A673 (cell line): ENCODE measurements around the gene HES5. TPM values are rescaled to one million over a fixed set of nuclear protein-coding genes. Genes with fewer than 3 reads are reported as not detected.

Experiments used
- BruUV-seq: library from RNA; stranded (reverse); fragments of 400-500 nt; replicated peaks from 2 replicates; lab custom pipeline; 2021; lab: Mats Ljungman, UMichigan
- CTCF ChIA-PET: fragments of 300-600 bp; sonication (Branson Sonifier 250); formaldehyde crosslinking; loops from one replicate; lab custom pipeline; 2022; ENCODE audit warnings: antibody characterized with exemption; lab: Charles Lee
- POLR2A ChIA-PET: fragments of 300-600 bp; sonication (Branson Sonifier 250); formaldehyde crosslinking; loops from one replicate; lab custom pipeline; 2022; ENCODE audit warnings: antibody characterized with exemption; ENCODE audit not compliant: low non-redundant PET; lab: Charles Lee
- DNase-seq: peaks from one replicate; pipeline ENCODE4 v3.0.0-alpha.2; 2015; ENCODE audit warnings: low spot score
- H3K27ac ChIP-seq: fragments of 200-600 bp; sonication (generic); 2 replicates; pipeline ENCODE4 v1.5.1; 2016; ENCODE audit warnings: mixed run types, low read depth, mild to moderate bottlenecking, mixed read lengths, antibody characterized with exemption, low read length; ENCODE audit not compliant: poor library complexity, severe bottlenecking
- H3K27me3 ChIP-seq: fragments of 200-600 bp; sonication (generic); replicated peaks from 2 replicates; pipeline ENCODE4 v1.6.1; 2017; ENCODE audit warnings: mixed run types, low read depth, mild to moderate bottlenecking, mixed read lengths, antibody characterized with exemption, low read length; ENCODE audit not compliant: insufficient read depth, poor library complexity
- H3K36me3 ChIP-seq: fragments of 200-600 bp; sonication (generic); 2 replicates; pipeline ENCODE4 v1.6.1; 2016; ENCODE audit warnings: mixed run types, mild to moderate bottlenecking, mixed read lengths, antibody characterized with exemption, low read length; ENCODE audit not compliant: insufficient read depth, poor library complexity, severe bottlenecking
- H3K4me1 ChIP-seq: fragments of 200-600 bp; sonication (generic); 2 replicates; pipeline ENCODE4 v1.6.1; 2017; ENCODE audit warnings: mixed run types, mild to moderate bottlenecking, mixed read lengths, antibody characterized with exemption, low read length; ENCODE audit not compliant: insufficient read depth, poor library complexity, severe bottlenecking
- H3K4me3 ChIP-seq: fragments of 200-600 bp; sonication (generic); 2 replicates; pipeline ENCODE4 v1.5.1; 2016; ENCODE audit warnings: low read depth, mixed run types, mild to moderate bottlenecking, mixed read lengths, low read length; ENCODE audit not compliant: poor library complexity, severe bottlenecking
- H3K9me3 ChIP-seq: fragments of 200-600 bp; sonication (generic); 2 replicates; pipeline ENCODE4 v1.6.1; 2016; ENCODE audit warnings: mixed run types, low read depth, mild to moderate bottlenecking, mixed read lengths, antibody characterized with exemption, low read length; ENCODE audit not compliant: poor library complexity, severe bottlenecking
- CTCF ChIP-seq: fragments of 300-800, 200-600 bp; sonication (generic); conservative IDR thresholded peaks from 2 replicates; pipeline ENCODE4 v1.5.1; 2017; ENCODE audit warnings: low read depth, mild to moderate bottlenecking, antibody characterized with exemption, low read length, moderate library complexity, mixed read lengths
- EZH2 ChIP-seq: fragments of 200-600 bp; sonication (generic); IDR thresholded peaks from 2 replicates; pipeline ENCODE4 v1.6.1; 2017; ENCODE audit warnings: borderline replicate concordance, low read depth, mild to moderate bottlenecking, mixed read lengths, antibody characterized with exemption, low read length; ENCODE audit not compliant: poor library complexity, severe bottlenecking
- intact Hi-C: fragments of 100-400 bp; cut with micrococcal nuclease; formaldehyde crosslinking; loops from one replicate; pipeline ENCODE4 v1.10.0; 2022; ENCODE audit not compliant: unreplicated experiment
- total RNA-seq: library from RNA; stranded (reverse); gene quantifications from 2 replicates; pipeline ENCODE4 v1.2.3, GENCODE V29; 2021

The HES5 gene
- total RNA-seq, 1 experiment from 2014 or later = not detected

- POLR2A ChIA-PET = no interaction called here
- H3K4me1 ChIP-seq = no peaks in the 10 kb centered on the region
- CTCF ChIA-PET = no interaction called here
- no peak for TF ChIP-seq EZH2
- TF ChIP-seq CTCF = no peak
- no peaks in the 10 kb centered on the region for H3K27me3 ChIP-seq
- intact Hi-C loops = no loop called here
- no peak overlapping the region for H3K4me3 ChIP-seq
- no peak overlapping the region for H3K27ac ChIP-seq
- BruUV-seq = no TSS peak
- no peaks in the 10 kb centered on the region for H3K9me3 ChIP-seq
- no peak for DNase-seq
- H3K36me3 ChIP-seq = peaks cover 43% of the 10 kb centered on the region
Measured at GRCh38 chr1:2509589-2509988, 20.5 kb downstream of the HES5 start.

DNA sequence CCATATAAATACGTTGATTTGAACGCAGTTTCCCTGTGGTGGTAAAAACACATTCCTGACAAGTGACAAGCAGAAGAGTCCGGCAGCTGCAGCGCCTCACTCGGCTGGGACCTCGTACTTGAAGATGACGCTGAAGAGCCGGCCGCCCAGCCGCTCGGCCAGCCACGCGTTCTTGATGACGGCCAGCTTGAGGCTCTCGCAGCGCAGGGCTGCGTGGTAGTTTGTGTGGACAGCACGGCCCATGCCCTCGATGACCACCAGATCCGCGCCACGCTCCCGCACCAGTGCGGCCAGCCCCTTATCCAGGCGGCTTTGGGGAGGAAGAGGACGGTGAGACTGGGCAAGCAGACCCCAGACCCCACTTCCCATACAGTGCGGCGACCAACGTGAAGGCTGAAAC, 21.3 kb downstream of the HES5 start:
- no peak overlapping the region for H3K27ac ChIP-seq
- H3K4me3 ChIP-seq = no peak overlapping the region
- no TSS peak for BruUV-seq
- peaks cover 37% of the 10 kb centered on the region for H3K36me3 ChIP-seq
- TF ChIP-seq EZH2 (no peak), CTCF (no peak)
- H3K27me3 ChIP-seq = no peaks in the 10 kb centered on the region
- POLR2A ChIA-PET = no interaction called here
- no peaks in the 10 kb centered on the region for H3K4me1 ChIP-seq
- no peaks in the 10 kb centered on the region for H3K9me3 ChIP-seq
- intact Hi-C loops = no loop called here
- CTCF ChIA-PET = no interaction called here
- no peak for DNase-seq

DNA sequence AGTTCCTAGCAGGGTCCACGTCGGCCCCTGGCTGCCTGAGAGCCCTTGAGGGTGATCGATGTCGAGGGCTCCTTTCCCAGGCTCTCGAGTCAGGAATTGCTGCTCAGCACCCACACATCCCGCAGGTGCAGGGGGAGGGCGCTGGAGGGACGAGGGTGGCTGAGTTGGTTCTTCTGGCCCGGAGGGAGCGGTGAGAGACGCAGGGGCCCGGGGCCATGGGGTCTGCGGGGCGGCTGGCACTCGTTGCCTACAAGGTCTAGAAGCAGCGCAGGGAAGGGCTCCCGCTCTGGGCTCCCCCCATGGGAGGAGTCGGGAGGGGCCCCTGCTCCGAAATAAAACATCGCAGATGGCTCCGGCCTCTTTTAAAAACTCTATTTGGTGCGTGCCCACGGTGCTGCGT, 21.9 kb downstream of the HES5 start:
- intact Hi-C loops = no loop called here
- Histone ChIP-seq H3K27ac (no peak overlapping the region), H3K4me3 (no peak overlapping the region), H3K9me3 (no peaks in the 10 kb centered on the region), H3K27me3 (no peaks in the 10 kb centered on the region), H3K4me1 (no peaks in the 10 kb centered on the region), H3K36me3 (peaks cover 34% of the 10 kb centered on the region)
- no TSS peak for BruUV-seq
- TF ChIP-seq EZH2 (no peak), CTCF (no peak)
- CTCF ChIA-PET = no interaction called here
- DNase-seq = no peak
- POLR2A ChIA-PET = no interaction called here
